Karpas-422 (cell line): ENCODE measurements around the gene GORASP2. TPM values are rescaled to one million over a fixed set of nuclear protein-coding genes. Genes with fewer than 3 reads are reported as not detected.
"Not testable (repeated sequence)": the region's sequence is repeated elsewhere in the genome, so short reads cannot be mapped to it uniquely, and the experiment has no call there.

Experiments used
- DNase-seq: peaks from one replicate; pipeline ENCODE4 v3.0.0-alpha.2; 2015
- H2AFZ ChIP-seq: fragments of 200-600 bp; sonication (generic); 2 replicates; pipeline ENCODE4 v1.6.1; 2014; ENCODE audit warnings: antibody characterized with exemption, low read length, mixed read lengths
- H3K27ac ChIP-seq: fragments of 200-600 bp; sonication (generic); 2 replicates; pipeline ENCODE4 v1.5.1; 2014; ENCODE audit warnings: mild to moderate bottlenecking, low read length, moderate library complexity
- H3K27me3 ChIP-seq: fragments of 200-600 bp; sonication (generic); 2 replicates; pipeline ENCODE4 v1.6.1; 2014; ENCODE audit warnings: low read length, mixed read lengths
- H3K36me3 ChIP-seq: fragments of 200-600 bp; sonication (generic); 2 replicates; pipeline ENCODE4 v1.6.1; 2014; ENCODE audit warnings: low read length, mixed read lengths; ENCODE audit not compliant: insufficient read depth
- H3K4me1 ChIP-seq: fragments of 200-600 bp; sonication (generic); 2 replicates; pipeline ENCODE4 v1.6.1; 2014; ENCODE audit warnings: mild to moderate bottlenecking, low read length, mixed read lengths
- H3K4me2 ChIP-seq: fragments of 200-600 bp; sonication (generic); 2 replicates; pipeline ENCODE4 v1.6.1; 2014; ENCODE audit warnings: low read length, low read depth, mild to moderate bottlenecking; ENCODE audit not compliant: poor library complexity, severe bottlenecking
- H3K4me3 ChIP-seq: fragments of 200-600 bp; sonication (generic); 2 replicates; pipeline ENCODE4 v1.5.1; 2014; ENCODE audit warnings: mild to moderate bottlenecking, antibody characterized with exemption, low read length, mixed read lengths
- H3K79me2 ChIP-seq: fragments of 200-600 bp; sonication (generic); 2 replicates; pipeline ENCODE4 v1.6.1; 2014; ENCODE audit warnings: mild to moderate bottlenecking, low read length, mixed read lengths
- H3K9ac ChIP-seq: fragments of 200-600 bp; sonication (generic); 2 replicates; pipeline ENCODE4 v1.6.0; 2014; ENCODE audit warnings: low read length
- H3K9me2 ChIP-seq: fragments of 200-600 bp; sonication (generic), shearing (Covaris generic); replicated peaks from 2 replicates; pipeline ENCODE4 v1.6.0; 2014; ENCODE audit warnings: mild to moderate bottlenecking, low read length, moderate library complexity; ENCODE audit not compliant: insufficient read depth
- H3K9me3 ChIP-seq: fragments of 300-700, 200-600 bp; sonication (generic); 2 replicates; pipeline ENCODE4 v1.6.1; 2014; ENCODE audit warnings: low read length, mixed read lengths
- H4K20me1 ChIP-seq: fragments of 200-600 bp; sonication (generic); 2 replicates; pipeline ENCODE4 v1.6.1; 2014; ENCODE audit warnings: mild to moderate bottlenecking, antibody characterized with exemption, low read length, low read depth; ENCODE audit not compliant: insufficient read depth
- total RNA-seq: library from RNA; depleted of rRNA; stranded (reverse); fragments of >200 nt; shearing (Covaris generic); gene quantifications from 2 replicates; pipeline ENCODE4 v1.2.3, GENCODE V29; 2014; ENCODE audit warnings: low replicate concordance

Gene GORASP2
- total RNA-seq, 1 experiment from 2014 or later: 34.3 TPM

- no peak overlapping the region for H3K9ac ChIP-seq
- no peak overlapping the region for H2AFZ ChIP-seq
- H4K20me1 ChIP-seq: no peaks in the 10 kb centered on the region
- no peaks in the 10 kb centered on the region for H3K4me1 ChIP-seq
- no peak overlapping the region for H3K4me3 ChIP-seq
- H3K4me2 ChIP-seq: no peak overlapping the region
- no peaks in the 10 kb centered on the region for H3K36me3 ChIP-seq
- no peaks in the 10 kb centered on the region for H3K27me3 ChIP-seq
- no peak overlapping the region for H3K27ac ChIP-seq
- no peak for DNase-seq
- peaks cover 3% of the 10 kb centered on the region for H3K9me3 ChIP-seq
- H3K79me2 ChIP-seq: no peaks in the 10 kb centered on the region
- H3K9me2 ChIP-seq: no peaks in the 10 kb centered on the region
These were observed 11.7 kb upstream of the GORASP2 start for GRCh38 chr2:170917219-170917913.

GRCh38 chr2:170917957-170918356 is 11.1 kb upstream of the GORASP2 start:
- H3K79me2 ChIP-seq: no peaks in the 10 kb centered on the region
- H3K4me2 ChIP-seq: no peak overlapping the region
- H4K20me1 ChIP-seq: no peaks in the 10 kb centered on the region
- H3K9me3 ChIP-seq: peaks cover 3% of the 10 kb centered on the region
- H3K4me3 ChIP-seq: no peak overlapping the region
- H3K27me3 ChIP-seq: no peaks in the 10 kb centered on the region
- H3K9me2 ChIP-seq: no peaks in the 10 kb centered on the region
- H2AFZ ChIP-seq: no peak overlapping the region
- no peak for DNase-seq
- no peak overlapping the region for H3K9ac ChIP-seq
- H3K4me1 ChIP-seq: no peaks in the 10 kb centered on the region
- H3K36me3 ChIP-seq: no peaks in the 10 kb centered on the region
- H3K27ac ChIP-seq: no peak overlapping the region

- H3K27me3 ChIP-seq: not testable (repeated sequence)
These were observed 7.2 kb upstream of the GORASP2 start for GRCh38 chr2:170921873-170922272.

GRCh38 chr2:170922634-170923494 is 6.2 kb upstream of the GORASP2 start:
- DNase-seq: no peak
- peaks cover 10% of the 10 kb centered on the region for H3K9me3 ChIP-seq

More at GRCh38 chr2:170921873-170922272, 7.2 kb upstream of the GORASP2 start:
- H3K27ac ChIP-seq, H3K4me2 ChIP-seq, H3K9ac ChIP-seq, H3K4me3 ChIP-seq, H3K4me1 ChIP-seq, H2AFZ ChIP-seq, H3K36me3 ChIP-seq, H3K9me2 ChIP-seq, H3K79me2 ChIP-seq, DNase-seq, H4K20me1 ChIP-seq: not testable (repeated sequence)
- H3K9me3 ChIP-seq: peaks cover 13% of the 10 kb centered on the region

GRCh38 chr2:170923799-170924198 is 5.3 kb upstream of the GORASP2 start:
- H4K20me1 ChIP-seq: no peaks in the 10 kb centered on the region
- DNase-seq: no peak
- no peak overlapping the region for H3K9ac ChIP-seq
- peaks cover 10% of the 10 kb centered on the region for H3K4me1 ChIP-seq
- H3K79me2 ChIP-seq: no peaks in the 10 kb centered on the region
- H3K27ac ChIP-seq: no peak overlapping the region
- no peaks in the 10 kb centered on the region for H3K27me3 ChIP-seq
- peaks cover 10% of the 10 kb centered on the region for H3K9me3 ChIP-seq
- H3K9me2 ChIP-seq: no peaks in the 10 kb centered on the region
- H3K36me3 ChIP-seq: no peaks in the 10 kb centered on the region
- H3K4me2 ChIP-seq: no peak overlapping the region
- H3K4me3 ChIP-seq: no peak overlapping the region
- H2AFZ ChIP-seq: no peak overlapping the region

More at GRCh38 chr2:170922634-170923494, 6.2 kb upstream of the GORASP2 start:
- no peak overlapping the region for H2AFZ ChIP-seq
- no peak overlapping the region for H3K4me3 ChIP-seq
- H3K27me3 ChIP-seq: no peaks in the 10 kb centered on the region
- no peak overlapping the region for H3K4me2 ChIP-seq
- H3K9ac ChIP-seq: no peak overlapping the region
- no peaks in the 10 kb centered on the region for H4K20me1 ChIP-seq
- H3K79me2 ChIP-seq: no peaks in the 10 kb centered on the region
- no peaks in the 10 kb centered on the region for H3K9me2 ChIP-seq
- peaks cover 2% of the 10 kb centered on the region for H3K4me1 ChIP-seq
- H3K27ac ChIP-seq: no peak overlapping the region
- H3K36me3 ChIP-seq: no peaks in the 10 kb centered on the region

GRCh38 chr2:170924969-170925368 is 4.1 kb upstream of the GORASP2 start:
- no peak overlapping the region for H3K4me3 ChIP-seq
- H3K36me3 ChIP-seq: no peaks in the 10 kb centered on the region
- H4K20me1 ChIP-seq: no peaks in the 10 kb centered on the region
- peaks cover 10% of the 10 kb centered on the region for H3K9me3 ChIP-seq
- H3K9ac ChIP-seq: no peak overlapping the region
- H3K27me3 ChIP-seq: no peaks in the 10 kb centered on the region
- H3K4me2 ChIP-seq: no peak overlapping the region
- DNase-seq: no peak
- no peak overlapping the region for H2AFZ ChIP-seq
- H3K27ac ChIP-seq: no peak overlapping the region
- H3K9me2 ChIP-seq: no peaks in the 10 kb centered on the region
- peaks cover 10% of the 10 kb centered on the region for H3K4me1 ChIP-seq
- H3K79me2 ChIP-seq: peaks cover 8% of the 10 kb centered on the region

- peaks cover 6% of the 10 kb centered on the region; the same call in 1 of the 2 replicates for H4K20me1 ChIP-seq
- no peak overlapping the region for H2AFZ ChIP-seq
- H3K9ac ChIP-seq: no peak overlapping the region
- H3K4me2 ChIP-seq: no peak overlapping the region
- peaks cover 10% of the 10 kb centered on the region for H3K9me3 ChIP-seq
- no peak overlapping the region for H3K4me3 ChIP-seq
- no peak overlapping the region for H3K27ac ChIP-seq
- peaks cover 17% of the 10 kb centered on the region for H3K79me2 ChIP-seq
- no peaks in the 10 kb centered on the region for H3K36me3 ChIP-seq
- no peaks in the 10 kb centered on the region for H3K27me3 ChIP-seq
- no peak for DNase-seq
- H3K4me1 ChIP-seq: peaks cover 16% of the 10 kb centered on the region
- no peaks in the 10 kb centered on the region for H3K9me2 ChIP-seq
These were observed 3.1 kb upstream of the GORASP2 start for GRCh38 chr2:170925923-170926322.

GRCh38 chr2:170926743-170927297 is 2.2 kb upstream of the GORASP2 start:
- no peaks in the 10 kb centered on the region for H3K9me2 ChIP-seq
- peaks cover 14% of the 10 kb centered on the region; the same call in 1 of the 2 replicates for H4K20me1 ChIP-seq
- peaks cover 25% of the 10 kb centered on the region for H3K4me1 ChIP-seq
- no peaks in the 10 kb centered on the region for H3K36me3 ChIP-seq
- no peak overlapping the region for H2AFZ ChIP-seq
- DNase-seq: no peak
- peaks cover 26% of the 10 kb centered on the region for H3K79me2 ChIP-seq
- H3K4me3 ChIP-seq: no peak overlapping the region
- H3K4me2 ChIP-seq: no peak overlapping the region
- no peak overlapping the region for H3K27ac ChIP-seq
- peaks cover 10% of the 10 kb centered on the region for H3K9me3 ChIP-seq
- H3K27me3 ChIP-seq: no peaks in the 10 kb centered on the region
- H3K9ac ChIP-seq: no peak overlapping the region
